Spleen (tissue), 11 donors: ENCODE data around the gene ALPP. TPM values are rescaled to one million over a fixed set of nuclear protein-coding genes. Genes with fewer than 3 reads are reported as not detected.
"Not testable (repeated sequence)": the region's sequence is repeated elsewhere in the genome, so short reads cannot be mapped to it uniquely, and the experiment has no call there.

Experiments used
- DNase-seq: peaks from one replicate; pipeline ENCODE4 v3.0.0-alpha.2; 2020
- H3K27ac ChIP-seq, 8 donors: fragments of 200-600 bp; sonication (generic) in 7 of 8; 1 replicate in 4 of 8; 2 replicates in 4 of 8; pipeline versions ENCODE4 v1.5.0 to v1.8.0; 2016 to 2021; ENCODE audit warnings: inconsistent platforms in 4 of 8, mild to moderate bottlenecking in 4 of 8, moderate library complexity in 1 of 8
- H3K27me3 ChIP-seq, 7 donors: fragments of 200-600 bp; sonication (generic) in 6 of 7; replicated peaks in 1 of 7; 1 replicate in 4 of 7; 2 replicates in 3 of 7; pipeline versions ENCODE4 v1.5.0 to v1.8.0; 2016 to 2021; ENCODE audit warnings: inconsistent platforms in 3 of 7, mild to moderate bottlenecking in 1 of 7
- H3K36me3 ChIP-seq, 6 donors: fragments of 200-600 bp; sonication (generic) in 5 of 6; 1 replicate in 4 of 6; 2 replicates in 2 of 6; pipeline versions ENCODE4 v1.5.0 to v1.8.0; 2016 to 2021; ENCODE audit warnings: inconsistent platforms in 2 of 6
- H3K4me1 ChIP-seq, 6 donors: fragments of 200-600 bp; sonication (generic) in 5 of 6; 1 replicate in 3 of 6; 2 replicates in 3 of 6; pipeline versions ENCODE4 v1.5.0 to v1.8.0; 2016 to 2021; ENCODE audit warnings: inconsistent platforms in 3 of 6
- H3K4me3 ChIP-seq, 8 donors: fragments of 200-600 bp; sonication (generic) in 7 of 8; 1 replicate in 4 of 8; 2 replicates in 4 of 8; pipeline versions ENCODE4 v1.5.0 to v1.8.0; 2016 to 2021; ENCODE audit warnings: inconsistent platforms in 4 of 8, mild to moderate bottlenecking in 4 of 8, moderate library complexity in 2 of 8
- H3K9me3 ChIP-seq, 8 donors: fragments of 200-600 bp; sonication (generic) in 7 of 8; 1 replicate in 4 of 8; 2 replicates in 4 of 8; pipeline versions ENCODE4 v1.5.0 to v1.8.0; 2016 to 2021; ENCODE audit warnings: inconsistent platforms in 4 of 8
- CTCF ChIP-seq, 11 experiments: fragments of 200-600 bp in 7 of 11; fragments of 450-650 bp in 4 of 11; sonication (generic) in 4 of 11; IDR thresholded peaks in 8 of 11; conservative IDR thresholded peaks in 3 of 11; 1 replicate in 7 of 11; 2 replicates in 4 of 11; pipeline versions ENCODE4 v1.4.0 to v1.8.0; 2016 to 2021; ENCODE audit warnings: antibody characterized with exemption in 11 of 11, inconsistent platforms in 4 of 11, mild to moderate bottlenecking in 1 of 11
- POLR2A ChIP-seq, 3 donors: fragments of 450-650 bp; IDR thresholded peaks; one replicate each; pipeline ENCODE4 v1.5.1; 2017; ENCODE audit warnings: antibody characterized with exemption in 3 of 3, mild to moderate bottlenecking in 1 of 3
- POLR2AphosphoS5 ChIP-seq, 3 donors: sonication (generic); formaldehyde crosslinking; IDR thresholded peaks; one replicate each; pipeline ENCODE4 v1.5.1; 2017; ENCODE audit warnings: antibody characterized with exemption in 3 of 3
- WGBS, 5 donors: extraction: QIAGEN DNeasy Blood & Tissue Kit in 3 of 5; methylation state at CpG; one replicate each; pipeline versions ENCODE4 v1.1.5 to v1.1.7; 2013 to 2018; 5-methylcytosine and 5-hydroxymethylcytosine counted together
- intact Hi-C: fragments of 100-400 bp; cut with DNase I; formaldehyde crosslinking; loops from one replicate; pipeline ENCODE4 v1.15.0; 2023; ENCODE audit warnings: low total_unique reads
- polyA plus RNA-seq, 3 donors: library from polyadenylated mRNA; stranded (reverse); fragments of 200-250 nt; gene quantifications; one replicate each; pipeline ENCODE4 v1.2.1, GENCODE V29; 2013
- total RNA-seq, 7 donors: library from RNA; depleted of rRNA in 3 of 7; stranded (reverse); fragments of >200 nt in 3 of 7; fragmentation: NEBNext Ultra II Directional in 4 of 7; extraction: Animal tissue kit (Norgen Biotek cat#: 25700) in 4 of 7; gene quantifications; one replicate each; pipeline versions ENCODE4 v1.1.0 to v1.2.1, GENCODE V29; 2016 to 2021
- donor health status: healthy with polysubstance abuse.
- donor health status: DM: no; HTN: no; CAD: no; lungs with moderate emphysema.
- donor health status: DM: no; HTN: no; CAD: no.
- donor health status: Bipolar disorder and iron deficiency.
- donor health status: healthy.
- donor health status: DM: no; HTN: no; CAD: no.
- donor health status: DM: yes; HTN: yes; CAD: no.

The ALPP gene
- total and polyA plus RNA-seq, 10 donors, result not detected

GRCh38 chr2:232420073-232420454, 41.5 kb downstream of the ALPP start:
- H3K27ac ChIP-seq, result no peak overlapping the region
- 14 to 32% (median 19%) methylated on average over 21 to 22 of the region's 22 CpGs for WGBS, 5 donors
- H3K27me3 ChIP-seq, result peaks cover 0 to 94% (median 46%) of the 10 kb centered on the region in 7 donors
- peaks cover 0 to 22% (median 10%) of the 10 kb centered on the region in 8 donors for H3K9me3 ChIP-seq
- TF ChIP-seq POLR2AphosphoS5 (IDR thresholded peaks at IDR 0.05) (no peak), POLR2A (IDR thresholded peaks at IDR 0.05) (no peak), CTCF (IDR thresholded peaks at IDR 0.05 in 8 of 11, conservative IDR thresholded peaks at IDR 0.05 in 3 of 11) (no peak)
- H3K36me3 ChIP-seq, result no peaks in the 10 kb centered on the region
- intact Hi-C loops, result no loop called here
- no peak for DNase-seq
- H3K4me3 ChIP-seq, result peak overlapping the region in 6 of 8 donors; percentile 19 to 57 (median 22)
- H3K4me1 ChIP-seq, result peaks cover 12 to 34% (median 27%) of the 10 kb centered on the region in 6 donors

- Histone ChIP-seq H3K27ac (no peak overlapping the region), H3K4me1 (peaks cover 12 to 34% (median 27%) of the 10 kb centered on the region in 6 donors), H3K27me3 (peaks cover 0 to 91% (median 46%) of the 10 kb centered on the region in 7 donors), H3K4me3 (peak overlapping the region in 7 of 8 donors; percentile 19 to 57 (median 24)), H3K36me3 (no peaks in the 10 kb centered on the region), H3K9me3 (peaks cover 0 to 22% (median 10%) of the 10 kb centered on the region in 8 donors)
- intact Hi-C loops, result no loop called here
- 2 to 8% (median 3%) methylated on average over 23 to 79 of the region's 79 CpGs for WGBS, 5 donors
- DNase-seq, result peak; percentile 64
- TF ChIP-seq POLR2AphosphoS5 (IDR thresholded peaks at IDR 0.05) (no peak), POLR2A (IDR thresholded peaks at IDR 0.05) (no peak), CTCF (IDR thresholded peaks at IDR 0.05 in 8 of 11, conservative IDR thresholded peaks at IDR 0.05 in 3 of 11) (no peak)
Observed at GRCh38 chr2:232420463-232421188, 42.1 kb downstream of the ALPP start.

- peak overlapping the region in 6 of 8 donors; percentile 19 to 57 (median 24) for H3K4me3 ChIP-seq
- no peaks in the 10 kb centered on the region for H3K36me3 ChIP-seq
- H3K9me3 ChIP-seq, result peaks cover 0 to 22% (median 10%) of the 10 kb centered on the region in 8 donors
- 25 to 46% (median 39%) methylated on average over 12 to 22 of the region's 22 CpGs for WGBS, 5 donors
- intact Hi-C loops, result no loop called here
- DNase-seq, result peak; percentile 54
- H3K27me3 ChIP-seq, result peaks cover 0 to 85% (median 46%) of the 10 kb centered on the region in 7 donors
- TF ChIP-seq POLR2A (IDR thresholded peaks at IDR 0.05), result no peak
- TF ChIP-seq CTCF (IDR thresholded peaks at IDR 0.05 in 8 of 11, conservative IDR thresholded peaks at IDR 0.05 in 3 of 11), result no peak
- no peak for TF ChIP-seq POLR2AphosphoS5 (IDR thresholded peaks at IDR 0.05)
- H3K27ac ChIP-seq, result no peak overlapping the region
- H3K4me1 ChIP-seq, result peaks cover 12 to 34% (median 27%) of the 10 kb centered on the region in 6 donors
Observed at GRCh38 chr2:232421189-232421785, 42.7 kb downstream of the ALPP start.

- Histone ChIP-seq H3K27ac (no peak overlapping the region), H3K4me1 (peaks cover 12 to 34% (median 27%) of the 10 kb centered on the region in 6 donors), H3K36me3 (no peaks in the 10 kb centered on the region), H3K4me3 (no peak overlapping the region), H3K27me3 (peaks cover 0 to 81% (median 46%) of the 10 kb centered on the region in 7 donors), H3K9me3 (peaks cover 0 to 22% (median 10%) of the 10 kb centered on the region in 8 donors)
- no peak for TF ChIP-seq CTCF (IDR thresholded peaks at IDR 0.05 in 8 of 11, conservative IDR thresholded peaks at IDR 0.05 in 3 of 11)
- no peak for TF ChIP-seq POLR2AphosphoS5 (IDR thresholded peaks at IDR 0.05)
- TF ChIP-seq POLR2A (IDR thresholded peaks at IDR 0.05), result no peak
- DNase-seq, result no peak
- WGBS, 5 donors, result 91 to 94% (median 93%) methylated on average over 10 of the region's 10 CpGs
- intact Hi-C loops, result no loop called here
Observed at GRCh38 chr2:232422051-232422450, 43.5 kb downstream of the ALPP start.

- H3K27ac ChIP-seq, DNase-seq, intact Hi-C loops, H3K36me3 ChIP-seq, H3K4me3 ChIP-seq: not testable (repeated sequence)
- WGBS, 5 donors, result 50 to 67% (median 62%) methylated on average over 2 to 3 of the region's 3 CpGs
- H3K4me1 ChIP-seq, result peaks cover 12 to 34% (median 27%) of the 10 kb centered on the region in 6 donors
- H3K27me3 ChIP-seq, result peaks cover 0 to 78% (median 43%) of the 10 kb centered on the region in 7 donors
- H3K9me3 ChIP-seq, result peaks cover 0 to 22% (median 10%) of the 10 kb centered on the region in 8 donors
Observed at GRCh38 chr2:232422996-232423395, 44.4 kb downstream of the ALPP start.

GRCh38 chr2:232423407-232423806, 44.9 kb downstream of the ALPP start:
- intact Hi-C loops, DNase-seq, H3K4me3 ChIP-seq, H3K27ac ChIP-seq, H3K36me3 ChIP-seq: not testable (repeated sequence)
- H3K4me1 ChIP-seq, result peaks cover 12 to 30% (median 26%) of the 10 kb centered on the region in 6 donors
- H3K9me3 ChIP-seq, result peaks cover 0 to 22% (median 10%) of the 10 kb centered on the region in 8 donors
- WGBS, 5 donors, result 53 to 75% (median 61%) methylated on average over 6 to 7 of the region's 7 CpGs
- peaks cover 0 to 74% (median 39%) of the 10 kb centered on the region in 7 donors for H3K27me3 ChIP-seq
